K562 (cell line): ENCODE results near the gene DUS1L. TPM values are rescaled to one million over a fixed set of nuclear protein-coding genes. Genes with fewer than 3 reads are reported as not detected.

Experiments
- BHLHE40 ChIP-seq: IDR thresholded peaks from 2 replicates; pipeline ENCODE4 v1.6.1; 2011; ENCODE audit warnings: low read length, improper control_type of control experiment
- BRCA1 ChIP-seq, 2 experiments: fragments of 450-650 bp in 1 of 2; sonication (generic) in 1 of 2; formaldehyde crosslinking in 1 of 2; IDR thresholded peaks; 2 replicates each; pipeline versions ENCODE4 v1.5.0 to v1.6.1; 2017 to 2020; ENCODE audit warnings: mild to moderate bottlenecking in 1 of 2, missing genetic modification reagents in 1 of 2
- CBX8 ChIP-seq: fragments of 200-600 bp; sonication (generic); IDR thresholded peaks from 2 replicates; pipeline ENCODE4 v1.6.1; 2012; ENCODE audit warnings: borderline replicate concordance, mixed run types, low read depth, mild to moderate bottlenecking, moderate library complexity, mixed read lengths, low read length, control low read depth, inconsistent platforms; ENCODE audit not compliant: poor library complexity, severe bottlenecking; ENCODE audit errors: extremely low read depth
- CHAMP1 ChIP-seq: fragments of 450-650 bp; IDR thresholded peaks from 2 replicates; pipeline ENCODE4 v1.6.1; 2016; ENCODE audit warnings: mild to moderate bottlenecking
- CREB5 ChIP-seq: fragments of 250-450 bp; sonication (Bioruptor Pico); IDR thresholded peaks from 2 replicates; pipeline ENCODE4 v1.5.0; 2020; ENCODE audit warnings: mild to moderate bottlenecking
- DDX20 ChIP-seq: fragments of 450-650 bp; IDR thresholded peaks from 2 replicates; pipeline ENCODE4 v1.6.1; 2016; ENCODE audit warnings: missing genetic modification characterization, low read depth, mild to moderate bottlenecking, missing compliant biosample characterization, moderate library complexity
- E2F3 ChIP-seq: fragments of 250-450 bp; sonication (Bioruptor Pico); IDR thresholded peaks from 2 replicates; pipeline ENCODE4 v1.4.0; 2020; ENCODE audit warnings: mild to moderate bottlenecking
- ELF2 ChIP-seq: fragments of 250-450 bp; sonication (Bioruptor Pico); IDR thresholded peaks from 2 replicates; pipeline ENCODE4 v1.5.0; 2021; ENCODE audit warnings: mild to moderate bottlenecking
- FOS ChIP-seq: IDR thresholded peaks from 3 replicates; pipeline ENCODE4 v1.6.1; 2011; ENCODE audit not compliant: insufficient read length; ENCODE audit errors: extremely low read depth
- HIVEP1 ChIP-seq: fragments of 250-450 bp; sonication (Bioruptor Pico); IDR thresholded peaks from 2 replicates; pipeline ENCODE4 v1.4.0; 2020; ENCODE audit warnings: mild to moderate bottlenecking
- MEF2A ChIP-seq: IDR thresholded peaks from 2 replicates; pipeline ENCODE4 v1.6.1; 2011; ENCODE audit warnings: low read depth, mild to moderate bottlenecking, low read length, moderate library complexity; ENCODE audit not compliant: control insufficient read depth
- MIER1 ChIP-seq: fragments of 450-650 bp; IDR thresholded peaks from 2 replicates; pipeline ENCODE4 v1.6.1; 2016; ENCODE audit warnings: antibody characterized with exemption, mild to moderate bottlenecking, low read depth
- NCOA6 ChIP-seq: fragments of 450-650 bp; IDR thresholded peaks from 2 replicates; pipeline ENCODE4 v1.6.1; 2017; ENCODE audit warnings: mild to moderate bottlenecking
- POLR2AphosphoS5 ChIP-seq: IDR thresholded peaks from 2 replicates; pipeline ENCODE4 v1.6.1; 2011; ENCODE audit warnings: mild to moderate bottlenecking, low read depth, low read length, moderate library complexity; ENCODE audit not compliant: control insufficient read depth, insufficient read depth
- POLR2H ChIP-seq: IDR thresholded peaks from 2 replicates; pipeline ENCODE4 v1.6.1; 2016; ENCODE audit warnings: missing genetic modification characterization, low read depth, mild to moderate bottlenecking, control low read depth, missing compliant biosample characterization, moderate library complexity
- RBM14 ChIP-seq: fragments of 200-400 bp; formaldehyde crosslinking; IDR thresholded peaks from 2 replicates; pipeline ENCODE4 v1.6.1; 2018; ENCODE audit warnings: low read depth, mild to moderate bottlenecking, low read length, moderate library complexity, borderline replicate concordance; ENCODE audit not compliant: insufficient read depth
- RBM15 ChIP-seq: fragments of 200-400 bp; formaldehyde crosslinking; IDR thresholded peaks from 2 replicates; pipeline ENCODE4 v1.6.1; 2018; ENCODE audit warnings: mild to moderate bottlenecking, low read length, moderate library complexity; ENCODE audit not compliant: insufficient read depth
- SOX6 ChIP-seq: fragments of 450-650 bp; IDR thresholded peaks from 2 replicates; pipeline ENCODE4 v1.6.1; 2014; ENCODE audit warnings: mild to moderate bottlenecking
- XRCC4 ChIP-seq: IDR thresholded peaks from one replicate; pipeline ENCODE4 v1.6.1; 2011; ENCODE audit not compliant: insufficient read depth, insufficient read length; ENCODE audit errors: extremely low read depth
- ZFPM2 ChIP-seq: fragments of 250-450 bp; sonication (Bioruptor Pico); IDR thresholded peaks from 2 replicates; pipeline ENCODE4 v1.5.1; 2022; ENCODE audit warnings: mild to moderate bottlenecking
- ZKSCAN1 ChIP-seq: fragments of 150-350 bp; IDR thresholded peaks from 2 replicates; pipeline ENCODE4 v1.6.1; 2016; ENCODE audit warnings: low read depth, low read length
- ZNF436 ChIP-seq: fragments of 250-450, 450-650 bp; sonication (Bioruptor Pico); formaldehyde crosslinking; IDR thresholded peaks from 2 replicates; pipeline ENCODE4 v1.7.0; 2020; ENCODE audit warnings: mild to moderate bottlenecking
- ZNF507 ChIP-seq: conservative IDR thresholded peaks from 2 replicates; pipeline ENCODE4 v1.6.1; 2017; ENCODE audit warnings: missing genetic modification characterization, missing compliant biosample characterization
- polyA plus RNA-seq, 8 experiments: library from polyadenylated mRNA; depleted of rRNA in 4 of 8; stranded (reverse) in 5 of 8; unstranded in 3 of 8; fragments of >200 nt; fragmentation: Nextera tagmentation in 2 of 8; fragmentation: Illumina TruSeq in 1 of 8; extraction: Ambion mirVana in 2 of 8; extraction: Trizol in 1 of 8; gene quantifications; 2 replicates each; pipeline versions ENCODE4 v1.2.1 to v1.2.3, GENCODE V29; 2011 to 2014; ENCODE audit warnings: inconsistent platforms in 1 of 8, missing spikeins in 1 of 8
- total RNA-seq, 7 experiments: library from RNA; depleted of rRNA in 6 of 7; stranded (reverse); fragments of >200 nt in 6 of 7; fragmentation: Illumina TruSeq in 2 of 7; extraction: Trizol in 2 of 7; gene quantifications; 2 replicates each; pipeline versions ENCODE4 v1.2.1 to v1.2.3, GENCODE V29; 2011 to 2021; ENCODE audit warnings: low replicate concordance in 1 of 7
- TF ChIP-seq, protein P1 (sequence below): sonication (generic); formaldehyde crosslinking; IDR thresholded peaks from 2 replicates; pipeline ENCODE4 v1.8.1; 2022; ENCODE audit warnings: missing genetic modification reagents

The DUS1L gene
- total and polyA plus RNA-seq, 9 of the 15 experiments (the other 6 are each of a cell fraction or from before 2014, with no cell fraction given), result 7.8 to 210 (median 83.9) TPM

GRCh38 chr17:82098169-82098938 lies 32.8 kb upstream of the DUS1L start, which contains the start of gene FASN (continued):
- no peak for TF ChIP-seq CHAMP1
- no peak for TF ChIP-seq CREB5 (CRISPR knock-in tag)
- TF ChIP-seq E2F3 (CRISPR knock-in tag), result peak; percentile 91
- TF ChIP-seq NCOA6, result no peak
- no peak for TF ChIP-seq BRCA1 (IDR thresholded peaks at IDR 0.05)
- no peak for TF ChIP-seq BRCA1 (CRISPR knock-in tag; IDR thresholded peaks at IDR 0.05)
- no peak for TF ChIP-seq MIER1
- no peak for TF ChIP-seq CBX8
- peak; percentile 26; the same call in 1 of the 2 replicates for TF ChIP-seq SOX6
- TF ChIP-seq ELF2 (CRISPR knock-in tag), result no peak
- no peak for TF ChIP-seq RBM14
- TF ChIP-seq BHLHE40, result 0 out of 2 replicates have a peak, but pooled peaks have one; percentile 5
- TF ChIP-seq, protein P1, sequence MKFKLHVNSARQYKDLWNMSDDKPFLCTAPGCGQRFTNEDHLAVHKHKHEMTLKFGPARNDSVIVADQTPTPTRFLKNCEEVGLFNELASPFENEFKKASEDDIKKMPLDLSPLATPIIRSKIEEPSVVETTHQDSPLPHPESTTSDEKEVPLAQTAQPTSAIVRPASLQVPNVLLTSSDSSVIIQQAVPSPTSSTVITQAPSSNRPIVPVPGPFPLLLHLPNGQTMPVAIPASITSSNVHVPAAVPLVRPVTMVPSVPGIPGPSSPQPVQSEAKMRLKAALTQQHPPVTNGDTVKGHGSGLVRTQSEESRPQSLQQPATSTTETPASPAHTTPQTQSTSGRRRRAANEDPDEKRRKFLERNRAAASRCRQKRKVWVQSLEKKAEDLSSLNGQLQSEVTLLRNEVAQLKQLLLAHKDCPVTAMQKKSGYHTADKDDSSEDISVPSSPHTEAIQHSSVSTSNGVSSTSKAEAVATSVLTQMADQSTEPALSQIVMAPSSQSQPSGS (CRISPR knock-in tag), result no peak
- TF ChIP-seq POLR2H, result peak; percentile 93
- TF ChIP-seq HIVEP1 (CRISPR knock-in tag), result no peak
- TF ChIP-seq RBM15, result no peak
- no peak for TF ChIP-seq MEF2A
- no peak for TF ChIP-seq DDX20 (tag)
- TF ChIP-seq POLR2AphosphoS5, result peak; percentile 69; the same call in 1 of the 2 replicates
- no peak for TF ChIP-seq ZFPM2 (CRISPR knock-in tag)
- TF ChIP-seq ZNF436, result no peak
- TF ChIP-seq ZNF507 (tag), result no peak
- no peak for TF ChIP-seq ZKSCAN1
- TF ChIP-seq FOS, result peak; percentile 92
- TF ChIP-seq XRCC4, result no peak
